Breast epithelium (tissue), 4 donors: ENCODE measurements around the gene FAAP20. TPM values are rescaled to one million over a fixed set of nuclear protein-coding genes. Genes with fewer than 3 reads are reported as not detected.

Experiments
- DNase-seq, 2 donors: peaks; one replicate each; pipeline ENCODE4 v3.0.0-alpha.2; 2019; ENCODE audit warnings: low spot score in 2 of 2
- H3K27ac ChIP-seq, 2 donors: fragments of 200-600 bp; sonication (generic) in 1 of 2; one replicate each; pipeline ENCODE4 v1.5.1; 2016 to 2019; ENCODE audit warnings: mild to moderate bottlenecking in 1 of 2
- H3K27me3 ChIP-seq, 2 donors: fragments of 200-600 bp; sonication (generic) in 1 of 2; one replicate each; pipeline versions ENCODE4 v1.5.1 to v1.6.0; 2017 to 2019; ENCODE audit warnings: control low read depth in 1 of 2, mild to moderate bottlenecking in 1 of 2
- H3K36me3 ChIP-seq: fragments of 200-600 bp; one replicate; pipeline ENCODE4 v1.5.1; 2019
- H3K4me1 ChIP-seq, 2 donors: fragments of 200-600 bp; sonication (generic); one replicate each; pipeline ENCODE4 v1.5.1; 2016 to 2019; ENCODE audit warnings: control low read depth in 1 of 2
- H3K4me3 ChIP-seq, 3 donors: fragments of 200-600 bp; sonication (generic); 1 replicate in 2 of 3; 2 replicates in 1 of 3; pipeline ENCODE4 v1.5.1; 2016 to 2019; ENCODE audit warnings: mild to moderate bottlenecking in 3 of 3, moderate library complexity in 2 of 3
- H3K9me3 ChIP-seq, 2 donors: fragments of 200-600 bp; sonication (generic) in 1 of 2; one replicate each; pipeline ENCODE4 v1.5.1; 2016 to 2019; ENCODE audit warnings: control low read depth in 1 of 2
- CTCF ChIP-seq, 3 donors: fragments of 450-650 bp; IDR thresholded peaks; one replicate each; pipeline ENCODE4 v1.5.1; 2016 to 2017; ENCODE audit warnings: antibody characterized with exemption in 3 of 3, mild to moderate bottlenecking in 3 of 3, moderate library complexity in 3 of 3
- POLR2A ChIP-seq: fragments of 450-650 bp; IDR thresholded peaks from one replicate; pipeline ENCODE4 v1.6.1; 2016; ENCODE audit warnings: antibody characterized with exemption, mild to moderate bottlenecking, moderate library complexity
- POLR2AphosphoS5 ChIP-seq, 3 donors: sonication (generic); formaldehyde crosslinking; IDR thresholded peaks; one replicate each; pipeline ENCODE4 v1.6.1; 2017; ENCODE audit warnings: antibody characterized with exemption in 3 of 3
- intact Hi-C: fragments of 100-400 bp; cut with DNase I; formaldehyde crosslinking; loops from one replicate; pipeline ENCODE4 v1.15.1; 2023; ENCODE audit warnings: low total_unique reads
- total RNA-seq, 3 donors: library from RNA; depleted of rRNA; stranded (reverse); fragments of >200 nt; gene quantifications; one replicate each; pipeline ENCODE4 v1.1.0, GENCODE V29; 2016

Gene FAAP20
- total RNA-seq, 3 donors from 2014 or later: 28.6 to 33.1 (median 29.9) TPM

- DNase-seq: no peak
- no peak overlapping the region for H3K4me3 ChIP-seq
- H3K27me3 ChIP-seq: no peaks in the 10 kb centered on the region
- intact Hi-C loops: no loop called here
- no peaks in the 10 kb centered on the region for H3K36me3 ChIP-seq
- TF ChIP-seq POLR2AphosphoS5 (IDR thresholded peaks at IDR 0.05) (no peak), CTCF (IDR thresholded peaks at IDR 0.05) (no peak), POLR2A (no peak)
- H3K9me3 ChIP-seq: peaks cover 0 to 5% of the 10 kb centered on the region in 2 donors
- H3K27ac ChIP-seq: no peak overlapping the region
- H3K4me1 ChIP-seq: no peaks in the 10 kb centered on the region
Observed at GRCh38 chr1:2160451-2161300, 33.9 kb downstream of the FAAP20 start.

GRCh38 chr1:2159124-2159523 lies 35.4 kb downstream of the FAAP20 start:
- no peak for DNase-seq
- Histone ChIP-seq H3K4me1 (no peaks in the 10 kb centered on the region), H3K27me3 (no peaks in the 10 kb centered on the region), H3K9me3 (peaks cover 0 to 5% of the 10 kb centered on the region in 2 donors), H3K36me3 (no peaks in the 10 kb centered on the region), H3K27ac (no peak overlapping the region), H3K4me3 (no peak overlapping the region)
- TF ChIP-seq CTCF (IDR thresholded peaks at IDR 0.05) (no peak), POLR2AphosphoS5 (IDR thresholded peaks at IDR 0.05) (no peak), POLR2A (no peak)
- intact Hi-C loops: no loop called here

- Histone ChIP-seq H3K4me3 (no peak overlapping the region), H3K36me3 (no peaks in the 10 kb centered on the region), H3K4me1 (no peaks in the 10 kb centered on the region), H3K9me3 (no peaks in the 10 kb centered on the region), H3K27ac (no peak overlapping the region), H3K27me3 (no peaks in the 10 kb centered on the region)
- TF ChIP-seq POLR2A (no peak), CTCF (IDR thresholded peaks at IDR 0.05) (no peak)
- intact Hi-C loops: no loop called here
- no peak for DNase-seq
Observed at GRCh38 chr1:2158272-2158671, 36.3 kb downstream of the FAAP20 start.

GRCh38 chr1:2157856-2158255 lies 36.7 kb downstream of the FAAP20 start:
- intact Hi-C loops: no loop called here
- no peaks in the 10 kb centered on the region for H3K9me3 ChIP-seq
- H3K4me3 ChIP-seq: no peak overlapping the region
- H3K4me1 ChIP-seq: no peaks in the 10 kb centered on the region
- H3K36me3 ChIP-seq: no peaks in the 10 kb centered on the region
- no peak for TF ChIP-seq CTCF (IDR thresholded peaks at IDR 0.05)
- no peak for DNase-seq
- no peaks in the 10 kb centered on the region for H3K27me3 ChIP-seq
- H3K27ac ChIP-seq: no peak overlapping the region

- H3K36me3 ChIP-seq: no peaks in the 10 kb centered on the region
- intact Hi-C loops: no loop called here
- H3K27me3 ChIP-seq: no peaks in the 10 kb centered on the region
- no peak for TF ChIP-seq POLR2AphosphoS5 (IDR thresholded peaks at IDR 0.05)
- TF ChIP-seq POLR2A: no peak
- no peak for TF ChIP-seq CTCF (IDR thresholded peaks at IDR 0.05)
- DNase-seq: no peak
- no peaks in the 10 kb centered on the region for H3K4me1 ChIP-seq
- H3K9me3 ChIP-seq: no peaks in the 10 kb centered on the region
- H3K4me3 ChIP-seq: no peak overlapping the region
- H3K27ac ChIP-seq: no peak overlapping the region
Observed at GRCh38 chr1:2156866-2157265, 37.7 kb downstream of the FAAP20 start.
